ENCODE measurements around the gene CFAP410.

The CFAP410 gene

DNA sequence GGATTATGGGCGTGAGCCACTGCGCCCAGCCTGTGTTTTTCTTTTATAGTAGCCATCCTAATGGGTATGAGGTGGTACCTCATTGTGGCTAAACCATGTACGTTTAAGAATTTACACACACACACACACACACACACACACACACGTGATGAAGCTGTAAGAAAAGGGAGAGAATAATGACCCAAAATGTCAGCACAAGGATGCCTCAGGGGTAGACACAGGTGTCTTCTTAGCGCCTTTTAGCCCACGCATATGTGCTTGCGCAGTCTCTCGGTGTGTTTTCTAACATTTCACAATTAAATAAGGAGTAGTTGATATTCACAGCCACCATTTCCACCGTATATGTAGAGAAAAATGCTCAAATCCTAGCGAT, 40.1 kb downstream of the CFAP410 start:
- DNase-seq (ENCODE audit: low spot score): peak; percentile 77
- TF ChIP-seq, protein P1, sequence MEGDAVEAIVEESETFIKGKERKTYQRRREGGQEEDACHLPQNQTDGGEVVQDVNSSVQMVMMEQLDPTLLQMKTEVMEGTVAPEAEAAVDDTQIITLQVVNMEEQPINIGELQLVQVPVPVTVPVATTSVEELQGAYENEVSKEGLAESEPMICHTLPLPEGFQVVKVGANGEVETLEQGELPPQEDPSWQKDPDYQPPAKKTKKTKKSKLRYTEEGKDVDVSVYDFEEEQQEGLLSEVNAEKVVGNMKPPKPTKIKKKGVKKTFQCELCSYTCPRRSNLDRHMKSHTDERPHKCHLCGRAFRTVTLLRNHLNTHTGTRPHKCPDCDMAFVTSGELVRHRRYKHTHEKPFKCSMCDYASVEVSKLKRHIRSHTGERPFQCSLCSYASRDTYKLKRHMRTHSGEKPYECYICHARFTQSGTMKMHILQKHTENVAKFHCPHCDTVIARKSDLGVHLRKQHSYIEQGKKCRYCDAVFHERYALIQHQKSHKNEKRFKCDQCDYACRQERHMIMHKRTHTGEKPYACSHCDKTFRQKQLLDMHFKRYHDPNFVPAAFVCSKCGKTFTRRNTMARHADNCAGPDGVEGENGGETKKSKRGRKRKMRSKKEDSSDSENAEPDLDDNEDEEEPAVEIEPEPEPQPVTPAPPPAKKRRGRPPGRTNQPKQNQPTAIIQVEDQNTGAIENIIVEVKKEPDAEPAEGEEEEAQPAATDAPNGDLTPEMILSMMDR (IDR thresholded peaks at IDR 0.05; ENCODE audit: extremely low read depth, missing control alignments): no peak

DNA sequence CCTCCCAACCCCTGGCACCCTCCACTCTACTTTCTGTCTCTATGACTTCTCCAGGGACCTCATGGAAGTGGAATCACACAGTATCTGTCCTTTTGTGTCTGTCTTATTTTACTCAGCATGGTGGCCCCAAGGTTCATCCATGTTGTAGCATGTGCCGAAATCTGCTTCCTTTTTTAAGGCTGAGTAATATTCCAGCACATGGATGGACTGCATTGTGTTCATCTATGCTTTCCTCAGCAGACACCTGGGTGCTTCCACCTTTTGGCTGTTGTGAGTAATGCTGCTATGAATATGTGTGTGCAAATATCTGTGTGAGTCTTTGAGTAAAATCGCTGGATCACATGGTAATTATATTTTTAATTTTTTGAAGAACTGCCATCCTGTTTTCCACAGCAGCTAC, 40.9 kb downstream of the CFAP410 start:
- TF ChIP-seq, protein P1 (IDR thresholded peaks at IDR 0.05; ENCODE audit: extremely low read depth, missing control alignments): no peak
- DNase-seq (ENCODE audit: low spot score): no peak

DNA sequence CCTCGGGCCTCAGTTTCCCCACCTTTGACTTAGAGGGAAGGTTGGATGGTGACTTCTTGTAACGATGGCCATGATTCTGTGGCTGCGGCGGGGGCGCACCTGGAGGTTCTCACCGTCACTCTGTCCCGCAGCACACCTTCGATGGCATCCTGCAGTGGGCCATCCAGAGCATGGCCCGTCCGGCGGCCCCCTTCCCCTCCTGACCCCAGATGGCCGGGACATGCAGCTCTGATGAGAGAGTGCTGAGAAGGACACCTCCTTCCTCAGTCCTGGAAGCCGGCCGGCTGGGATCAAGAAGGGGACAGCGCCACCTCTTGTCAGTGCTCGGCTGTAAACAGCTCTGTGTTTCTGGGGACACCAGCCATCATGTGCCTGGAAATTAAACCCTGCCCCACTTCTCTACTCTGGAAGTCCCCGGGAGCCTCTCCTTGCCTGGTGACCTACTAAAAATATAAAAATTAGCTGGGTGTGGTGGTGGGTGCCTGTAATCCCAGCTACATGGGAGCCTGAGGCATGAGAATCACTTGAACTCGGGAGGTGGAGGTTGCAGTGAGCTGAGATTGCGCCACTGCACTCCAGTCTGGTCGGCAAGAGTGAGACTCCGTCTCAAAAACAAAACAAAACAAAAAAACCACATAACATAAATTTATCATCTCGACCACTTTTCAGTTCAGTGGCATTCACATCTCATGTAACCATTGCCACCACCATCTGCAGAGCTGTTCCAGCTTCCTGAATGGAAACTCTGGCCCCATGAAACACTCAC, 41.5 kb downstream of the CFAP410 start:
- TF ChIP-seq, protein P1 (IDR thresholded peaks at IDR 0.05; ENCODE audit: extremely low read depth, missing control alignments): peak; percentile 72
- peak; percentile 95 for DNase-seq (ENCODE audit: low spot score)

DNA sequence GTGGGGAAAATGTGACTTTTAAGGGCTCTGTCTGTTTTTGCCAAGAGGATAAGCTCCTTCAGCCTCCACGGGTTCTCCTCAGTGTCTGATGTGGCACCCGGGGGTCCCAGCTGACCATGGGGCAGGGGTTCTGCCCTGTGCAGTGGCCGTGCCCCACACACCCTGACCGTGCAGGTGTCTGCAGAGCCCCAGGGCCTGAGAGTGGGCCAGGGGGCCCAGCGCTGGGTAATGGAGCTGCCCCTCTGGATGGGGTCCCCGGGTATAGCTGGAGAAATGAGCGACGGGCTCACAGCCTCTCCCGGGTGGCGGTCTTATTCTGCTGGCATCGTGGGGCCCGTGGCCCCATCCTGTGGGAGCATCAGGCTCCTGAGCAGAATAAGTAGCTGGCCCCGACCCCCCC, 42.3 kb downstream of the CFAP410 start:
- TF ChIP-seq, protein P1 (IDR thresholded peaks at IDR 0.05; ENCODE audit: extremely low read depth, missing control alignments): no peak
- DNase-seq (ENCODE audit: low spot score): no peak

DNA sequence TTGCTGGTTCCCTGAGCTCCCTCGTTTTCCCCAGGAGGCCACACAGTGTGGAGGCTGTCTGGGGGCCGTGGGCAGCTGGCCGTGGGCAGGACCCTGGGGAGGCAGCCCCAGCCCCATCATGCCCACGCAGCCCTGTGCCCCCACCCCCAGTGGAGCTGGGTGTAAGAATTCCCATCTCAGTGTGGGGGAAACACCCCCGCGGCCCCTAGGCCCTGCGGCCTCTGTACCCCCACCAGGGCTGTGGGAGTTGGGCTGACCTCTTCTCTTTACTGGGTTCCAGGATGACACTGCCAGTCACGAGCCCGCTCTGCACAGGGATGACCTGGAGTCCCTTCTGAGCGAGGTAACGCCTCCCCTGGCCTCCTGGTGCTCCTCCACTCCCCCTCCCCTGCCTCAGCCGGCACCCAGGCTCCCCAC, 43.1 kb downstream of the CFAP410 start:
- DNase-seq (ENCODE audit: low spot score): no peak
- TF ChIP-seq, protein P1 (IDR thresholded peaks at IDR 0.05; ENCODE audit: extremely low read depth, missing control alignments): no peak

DNA sequence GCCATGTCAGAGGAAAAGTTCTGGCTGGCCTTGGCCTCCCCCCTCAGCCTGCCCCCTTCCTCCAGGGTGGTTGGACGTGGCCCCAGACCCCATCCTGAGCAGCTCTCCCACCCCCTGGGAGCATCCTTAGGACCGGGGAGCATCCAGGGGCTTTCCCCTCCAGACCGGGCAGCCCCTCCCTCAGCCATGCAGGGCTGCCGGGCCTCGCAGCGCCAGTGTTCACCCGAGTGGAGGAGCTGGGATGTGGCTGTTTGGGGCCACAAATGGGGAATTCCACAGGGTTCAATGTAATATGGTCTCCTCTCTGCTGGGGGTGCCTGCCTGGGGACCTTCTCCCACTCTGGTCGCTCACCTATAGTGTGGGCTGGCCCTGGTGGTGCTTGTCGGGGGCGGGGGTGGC, 43.5 kb downstream of the CFAP410 start:
- TF ChIP-seq, protein P1 (IDR thresholded peaks at IDR 0.05; ENCODE audit: extremely low read depth, missing control alignments): no peak
- peak; percentile 76 for DNase-seq (ENCODE audit: low spot score)

DNA sequence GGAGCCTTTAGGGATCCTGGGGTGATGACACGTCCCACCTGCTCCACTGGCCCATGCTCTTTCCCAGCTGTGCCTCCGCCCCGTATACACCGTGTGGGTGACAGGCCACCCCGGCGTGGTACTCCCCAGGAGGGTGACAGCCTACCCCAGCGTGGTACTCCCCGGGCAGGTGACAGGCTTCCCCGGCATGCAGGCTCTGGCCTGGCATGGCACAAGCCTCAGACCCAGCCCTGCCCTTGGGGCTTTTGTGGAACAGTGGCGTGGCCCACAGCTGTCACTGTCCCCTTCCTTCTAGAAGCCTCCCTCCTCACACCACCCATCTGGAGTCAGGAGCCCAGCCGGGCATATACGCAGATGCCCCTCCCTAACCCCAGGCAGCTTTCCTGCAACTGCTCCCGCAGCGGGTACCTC, 44.0 kb downstream of the CFAP410 start:
- TF ChIP-seq, protein P1 (IDR thresholded peaks at IDR 0.05; ENCODE audit: extremely low read depth, missing control alignments): no peak
- DNase-seq (ENCODE audit: low spot score): no peak
